Glutamatergic neuron (in vitro differentiated cells): Measurements from ENCODE around the gene PRKCH. TPM values are rescaled to one million over a fixed set of nuclear protein-coding genes. Genes with fewer than 3 reads are reported as not detected.

ENCODE experiments used
- DNase-seq: peaks from one replicate; pipeline ENCODE4 v3.0.0; 2022
- H3K27ac Mint-ChIP-seq: one replicate; pipeline ENCODE4 v1.8.0; 2020; ENCODE audit warnings: mild to moderate bottlenecking, mixed read lengths, inconsistent platforms; ENCODE audit not compliant: unreplicated experiment
- H3K27me3 Mint-ChIP-seq: one replicate; pipeline ENCODE4 v1.8.0; 2020; ENCODE audit warnings: mild to moderate bottlenecking, moderate library complexity, mixed read lengths, inconsistent platforms; ENCODE audit not compliant: unreplicated experiment
- H3K36me3 Mint-ChIP-seq: one replicate; pipeline ENCODE4 v1.8.0; 2020; ENCODE audit warnings: mild to moderate bottlenecking, mixed read lengths, inconsistent platforms; ENCODE audit not compliant: unreplicated experiment
- H3K4me1 Mint-ChIP-seq: one replicate; pipeline ENCODE4 v1.8.0; 2020; ENCODE audit warnings: mild to moderate bottlenecking, low read depth, mixed read lengths, inconsistent platforms; ENCODE audit not compliant: unreplicated experiment
- H3K4me3 Mint-ChIP-seq: one replicate; pipeline ENCODE4 v1.8.0; 2020; ENCODE audit warnings: mild to moderate bottlenecking, mixed read lengths, inconsistent platforms; ENCODE audit not compliant: unreplicated experiment
- H3K9me3 Mint-ChIP-seq: one replicate; pipeline ENCODE4 v1.8.0; 2020; ENCODE audit warnings: mild to moderate bottlenecking, moderate library complexity, mixed read lengths, inconsistent platforms; ENCODE audit not compliant: unreplicated experiment
- CTCF ChIP-seq: fragments of 200-600 bp; sonication (generic); IDR thresholded peaks from one replicate; pipeline ENCODE4 v1.5.0; 2021; ENCODE audit not compliant: partially characterized antibody, unreplicated experiment
- total RNA-seq: library from RNA; stranded (reverse); fragmentation: NEBNext Ultra II Directional; extraction: Animal tissue kit (Norgen Biotek cat#: 25700); gene quantifications from one replicate; pipeline ENCODE4 v1.2.1, GENCODE V29; 2021; ENCODE audit not compliant: unreplicated experiment

The PRKCH gene
- total RNA-seq, 1 donor from 2014 or later = 0.54 TPM

GRCh38 chr14:61417141-61417540 lies 95.8 kb downstream of the PRKCH start:
- Mint-ChIP-seq H3K36me3 (no peaks in the 10 kb centered on the region), H3K4me1 (peaks cover 2% of the 10 kb centered on the region), H3K9me3 (no peaks in the 10 kb centered on the region)

GRCh38 chr14:61417883-61418455 lies 96.6 kb downstream of the PRKCH start:
- peaks cover 2% of the 10 kb centered on the region for H3K27me3 Mint-ChIP-seq
- H3K4me3 Mint-ChIP-seq = no peak overlapping the region
- H3K36me3 Mint-ChIP-seq = no peaks in the 10 kb centered on the region
- no peak overlapping the region for H3K27ac Mint-ChIP-seq
- H3K9me3 Mint-ChIP-seq = no peaks in the 10 kb centered on the region
- H3K4me1 Mint-ChIP-seq = peaks cover 2% of the 10 kb centered on the region
- no peak for DNase-seq
- no peak for TF ChIP-seq CTCF

More at GRCh38 chr14:61417141-61417540, 95.8 kb downstream of the PRKCH start:
- Mint-ChIP-seq H3K4me3 (no peak overlapping the region), H3K27ac (no peak overlapping the region), H3K27me3 (peaks cover 2% of the 10 kb centered on the region)
- no peak for TF ChIP-seq CTCF
- no peak for DNase-seq

- Mint-ChIP-seq H3K4me1 (peaks cover 2% of the 10 kb centered on the region), H3K27me3 (peaks cover 2% of the 10 kb centered on the region), H3K9me3 (no peaks in the 10 kb centered on the region), H3K27ac (no peak overlapping the region), H3K36me3 (no peaks in the 10 kb centered on the region), H3K4me3 (no peak overlapping the region)
- TF ChIP-seq CTCF = no peak
- no peak for DNase-seq
Measured at GRCh38 chr14:61418746-61419145, 97.4 kb downstream of the PRKCH start.

GRCh38 chr14:61419201-61419600 lies 97.8 kb downstream of the PRKCH start:
- Mint-ChIP-seq H3K4me1 (peaks cover 2% of the 10 kb centered on the region), H3K4me3 (no peak overlapping the region), H3K27ac (no peak overlapping the region), H3K27me3 (peaks cover 2% of the 10 kb centered on the region), H3K36me3 (no peaks in the 10 kb centered on the region), H3K9me3 (no peaks in the 10 kb centered on the region)
- no peak for DNase-seq
- no peak for TF ChIP-seq CTCF

- TF ChIP-seq CTCF = no peak
- peaks cover 2% of the 10 kb centered on the region for H3K4me1 Mint-ChIP-seq
- DNase-seq = no peak
- H3K9me3 Mint-ChIP-seq = peaks cover 1% of the 10 kb centered on the region
- peaks cover 2% of the 10 kb centered on the region for H3K27me3 Mint-ChIP-seq
- H3K36me3 Mint-ChIP-seq = no peaks in the 10 kb centered on the region
- no peak overlapping the region for H3K4me3 Mint-ChIP-seq
- no peak overlapping the region for H3K27ac Mint-ChIP-seq
Measured at GRCh38 chr14:61420326-61420725, 98.9 kb downstream of the PRKCH start.
